ENCODE results near the gene AKR7A2.
"Not testable (repeated sequence)": the region's sequence is repeated elsewhere in the genome, so short reads cannot be mapped to it uniquely, and the experiment has no call there.

Gene AKR7A2

DNA sequence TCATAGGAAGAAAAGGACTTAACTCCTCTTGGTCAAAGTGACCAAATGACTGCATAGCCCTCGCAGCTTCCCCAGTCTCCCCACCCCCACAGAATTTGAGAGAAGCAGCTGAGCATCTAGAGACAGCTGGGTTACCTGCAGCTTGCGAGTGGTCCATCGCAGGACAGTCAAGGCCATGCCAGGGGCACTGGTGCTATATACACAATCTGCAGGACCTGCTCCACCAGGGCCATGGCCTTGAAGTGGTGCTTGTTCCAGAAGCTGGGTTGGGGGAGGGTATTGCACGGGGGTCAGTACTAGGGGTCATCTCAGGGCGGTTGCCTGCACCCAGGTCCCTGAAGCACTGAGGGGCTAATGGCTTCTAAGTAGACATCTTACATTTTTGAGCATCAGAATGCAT, 49.9 kb downstream of the AKR7A2 start:
- no peak for DNase-seq (ENCODE audit: low spot score)

DNA sequence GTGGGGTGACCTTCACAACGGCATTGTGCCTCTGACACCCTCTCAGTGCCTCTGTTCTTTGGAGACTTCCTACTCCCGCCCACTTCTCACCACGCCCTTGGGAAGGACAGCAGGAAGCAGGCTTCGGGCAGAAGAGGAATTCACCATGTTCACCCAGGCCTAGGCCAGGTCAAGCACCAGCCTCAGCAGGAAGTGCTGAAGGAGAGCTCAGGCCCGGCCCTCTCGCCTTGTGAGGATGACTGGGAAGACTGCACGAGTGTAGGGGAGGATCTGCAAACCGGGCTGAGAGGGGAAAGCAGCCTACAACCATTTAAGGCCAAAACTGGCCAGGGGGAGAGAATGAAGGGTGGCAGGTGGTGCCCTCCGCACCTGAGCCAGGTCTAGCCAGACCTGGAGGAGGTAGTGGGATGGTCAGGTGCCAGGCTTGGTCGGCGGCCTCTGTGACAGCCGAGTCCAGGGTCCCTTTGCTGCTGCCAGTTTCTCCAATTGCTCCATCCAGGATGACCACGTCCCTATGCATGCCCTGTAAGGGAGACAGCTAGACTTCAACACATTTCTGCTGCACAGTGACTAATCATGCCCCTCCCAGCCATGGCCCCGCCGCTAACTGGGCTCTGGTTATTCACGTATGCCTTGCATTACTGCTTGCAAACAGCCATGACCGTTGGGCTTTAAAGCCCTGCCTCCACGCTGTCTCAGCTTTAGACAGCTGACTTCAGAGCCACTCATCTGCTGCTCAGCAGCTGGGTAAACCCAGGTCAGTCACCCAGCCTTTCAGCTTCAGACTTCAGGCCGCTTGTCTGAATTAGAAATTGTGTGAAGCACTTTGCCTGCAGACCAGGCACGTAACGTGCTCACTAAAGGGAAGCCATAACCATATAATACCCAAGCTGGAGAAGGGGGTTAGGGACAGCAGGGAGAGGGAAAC, 51.5 kb downstream of the AKR7A2 start:
- no peak for DNase-seq (ENCODE audit: low spot score)

DNA sequence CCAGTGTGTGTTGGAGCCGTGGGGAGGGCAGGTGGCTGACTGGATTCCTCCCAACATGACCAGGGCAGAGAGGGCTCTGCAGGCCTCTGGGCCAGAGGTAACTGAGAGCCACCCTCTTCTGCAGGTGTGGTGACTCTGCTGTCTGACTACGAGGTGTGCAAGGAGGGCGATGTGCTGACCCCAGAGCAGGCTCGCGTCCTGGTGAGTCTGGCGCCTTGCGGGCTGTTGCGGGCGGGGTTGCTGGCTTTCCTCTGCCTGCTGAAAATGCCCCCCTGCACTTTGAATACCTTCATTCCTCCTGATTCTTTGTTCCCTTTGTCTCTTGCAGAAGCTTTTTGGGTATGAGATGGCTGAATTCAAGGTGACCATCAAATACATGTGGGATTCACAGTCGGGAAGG, 53.6 kb downstream of the AKR7A2 start:
- no peak for DNase-seq (ENCODE audit: low spot score)

DNA sequence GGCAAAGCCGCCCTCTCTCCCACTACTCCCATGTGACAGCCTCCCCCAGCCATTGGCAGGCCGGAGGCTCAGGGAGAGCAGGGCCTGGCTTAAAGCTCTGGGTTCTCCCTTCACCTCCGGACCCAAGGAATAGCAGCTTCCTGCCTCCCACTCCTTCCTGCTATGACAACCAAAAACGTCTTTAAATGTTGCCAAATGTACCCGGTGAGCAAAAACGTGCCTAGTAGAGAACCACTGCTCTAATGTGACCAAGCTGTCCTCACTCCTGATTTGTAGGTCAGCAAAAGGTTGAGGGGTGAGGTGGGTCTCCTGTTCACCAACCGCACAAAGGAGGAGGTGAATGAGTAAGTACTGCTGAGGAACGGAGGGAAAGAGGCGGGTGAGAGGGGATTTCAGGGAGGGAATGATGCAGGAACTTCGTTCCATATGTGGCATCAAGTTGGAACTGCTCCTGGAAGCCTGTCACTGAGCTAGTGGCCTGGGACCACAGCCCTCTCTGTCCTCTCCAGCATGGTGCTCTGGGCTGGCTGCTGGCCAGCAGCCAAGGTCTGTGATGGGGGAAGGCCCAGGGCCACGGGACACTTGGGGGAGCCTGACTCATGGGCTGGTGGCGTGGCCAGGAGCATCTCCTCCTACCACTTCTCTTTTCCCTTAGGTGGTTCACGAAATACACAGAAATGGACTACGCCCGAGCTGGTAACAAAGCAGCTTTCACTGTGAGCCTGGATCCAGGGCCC, 54.6 kb downstream of the AKR7A2 start:
- no peak for DNase-seq (ENCODE audit: low spot score)

DNA sequence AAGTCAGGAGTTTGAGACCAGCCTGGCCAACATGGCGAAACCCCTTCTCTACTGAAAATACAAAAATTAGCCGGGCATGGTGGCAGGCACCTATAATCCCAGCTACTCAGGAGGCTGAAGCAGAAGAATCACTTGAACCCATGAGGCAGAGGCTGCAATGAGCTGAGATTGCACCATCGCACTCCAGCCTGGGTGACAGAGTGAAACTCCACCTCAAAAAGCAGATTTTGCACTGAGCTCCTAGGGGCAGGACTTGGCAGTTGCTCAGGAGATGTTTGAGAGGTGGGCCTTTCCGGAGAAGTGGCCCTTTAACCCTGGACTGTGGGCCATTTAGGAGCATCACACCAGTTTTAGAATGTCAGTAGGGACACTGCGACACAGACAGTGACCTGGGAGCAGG, 55.6 kb downstream of the AKR7A2 start:
- DNase-seq (ENCODE audit: low spot score): not testable (repeated sequence)

DNA sequence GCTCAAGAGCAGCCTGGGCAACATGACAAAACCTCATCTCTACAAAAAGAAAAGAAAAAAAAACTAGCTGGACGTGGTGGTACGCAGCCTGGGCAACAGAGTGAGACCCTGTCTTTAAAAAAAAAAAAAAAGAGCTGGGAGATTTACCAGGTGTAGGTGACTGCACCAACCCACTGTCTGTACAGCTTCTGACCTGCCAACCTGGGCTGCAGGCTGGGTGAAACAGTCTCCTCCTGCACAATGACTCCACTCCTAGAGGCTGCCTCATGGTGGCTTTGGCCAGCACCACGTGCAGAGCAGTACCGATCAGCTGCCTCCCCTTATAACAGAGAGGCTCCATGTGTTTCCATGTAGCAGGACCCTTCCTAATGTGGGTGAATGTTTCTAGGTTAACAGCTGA, 56.7 kb downstream of the AKR7A2 start:
- no peak for DNase-seq (ENCODE audit: low spot score)

DNA sequence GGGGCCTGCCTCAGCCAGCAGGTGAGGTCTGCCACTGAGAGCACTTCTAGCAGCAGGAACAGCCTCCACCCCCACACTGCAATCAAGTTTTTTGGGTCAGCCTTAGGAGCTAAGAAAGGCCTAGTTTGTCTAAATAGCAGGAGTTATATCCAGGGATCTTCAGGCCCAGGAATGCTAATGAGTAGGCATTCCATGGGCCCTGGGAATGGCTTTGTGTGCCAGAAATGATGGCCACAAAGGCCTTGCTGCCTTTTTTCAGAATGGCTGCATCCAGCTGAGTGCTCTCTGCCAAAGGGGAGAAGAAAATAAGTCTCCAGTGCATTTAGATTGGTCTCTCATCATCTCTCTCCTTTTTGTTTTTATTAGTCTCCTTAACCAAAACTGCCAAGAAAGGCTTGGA, 57.5 kb downstream of the AKR7A2 start:
- DNase-seq (ENCODE audit: low spot score): no peak

Measured in germinal center (tissue), 1 donor.